Smooth muscle cell (in vitro differentiated cells): ENCODE results near the gene AIMP1. TPM values are rescaled to one million over a fixed set of nuclear protein-coding genes. Genes with fewer than 3 reads are reported as not detected.

Experiments
- DNase-seq: peaks from one replicate; lab custom pipeline; 2025; ENCODE audit not compliant: unreplicated experiment; lab: John Stamatoyannopoulos, UW
- H2AFZ ChIP-seq: fragments of 200-600 bp; sonication (generic); 2 replicates; pipeline ENCODE4 v1.6.0; 2016; ENCODE audit warnings: antibody characterized with exemption, low read depth, mild to moderate bottlenecking
- H3F3A ChIP-seq: fragments of 200-600 bp; sonication (generic); 2 replicates; pipeline ENCODE4 v1.6.0; 2017; ENCODE audit warnings: antibody characterized with exemption, low read depth
- H3K27ac ChIP-seq: fragments of 200-600 bp; sonication (generic); 2 replicates; pipeline ENCODE4 v1.5.1; 2016; ENCODE audit warnings: low read depth, mild to moderate bottlenecking
- H3K27me3 ChIP-seq: fragments of 200-600 bp; sonication (generic); 2 replicates; pipeline ENCODE4 v1.6.1; 2016; ENCODE audit warnings: low read depth, mild to moderate bottlenecking
- H3K36me3 ChIP-seq: fragments of 200-600 bp; sonication (generic); 2 replicates; pipeline ENCODE4 v1.5.1; 2016; ENCODE audit warnings: low read depth
- H3K4me1 ChIP-seq: fragments of 200-600 bp; sonication (generic); 2 replicates; pipeline ENCODE4 v1.5.1; 2016; ENCODE audit warnings: low read depth
- H3K4me2 ChIP-seq: fragments of 200-600 bp; sonication (generic); 2 replicates; pipeline ENCODE4 v1.6.0; 2016; ENCODE audit warnings: mild to moderate bottlenecking
- H3K4me3 ChIP-seq: fragments of 200-600 bp; sonication (generic); 2 replicates; pipeline ENCODE4 v1.5.1; 2016; ENCODE audit warnings: mild to moderate bottlenecking
- H3K79me2 ChIP-seq: fragments of 200-600 bp; sonication (generic); 2 replicates; pipeline ENCODE4 v1.6.0; 2016; ENCODE audit warnings: low read depth, mild to moderate bottlenecking
- H3K9ac ChIP-seq: fragments of 200-600 bp; sonication (generic); 2 replicates; pipeline ENCODE4 v1.6.0; 2016; ENCODE audit warnings: low read depth
- H3K9me3 ChIP-seq: fragments of 200-600 bp; sonication (generic); replicated peaks from 2 replicates; pipeline ENCODE4 v1.5.1; 2016; ENCODE audit warnings: low read depth
- H4K20me1 ChIP-seq: fragments of 200-600 bp; sonication (generic); 2 replicates; pipeline ENCODE4 v1.6.0; 2016; ENCODE audit warnings: low read depth
- WGBS: methylation state at CpG from one replicate; pipeline ENCODE4 v1.1.7; 2016; ENCODE audit warnings: low lambda C conversion rate; 5-methylcytosine and 5-hydroxymethylcytosine counted together
- polyA plus RNA-seq: library from polyadenylated mRNA; unstranded; fragments of >200 nt; fragmentation: Nextera tagmentation; extraction: Ambion mirVana; gene quantifications from 2 replicates; pipeline ENCODE4 v1.2.1, GENCODE V29; 2016
- total RNA-seq: library from RNA; depleted of rRNA; stranded (reverse); fragments of >200 nt; gene quantifications from 2 replicates; pipeline ENCODE4 v1.2.3, GENCODE V29; 2014
- TF ChIP-seq, protein P1 (sequence below): fragments of 200-600 bp; sonication (generic); IDR thresholded peaks from 2 replicates; pipeline ENCODE4 v1.5.1; 2017; ENCODE audit warnings: borderline replicate concordance, mild to moderate bottlenecking, antibody characterized with exemption; ENCODE audit not compliant: insufficient read depth, poor library complexity, severe bottlenecking

Gene AIMP1
- total and polyA plus RNA-seq, 2 experiments from 2014 or later, result 35.1 to 58.5 TPM

DNA sequence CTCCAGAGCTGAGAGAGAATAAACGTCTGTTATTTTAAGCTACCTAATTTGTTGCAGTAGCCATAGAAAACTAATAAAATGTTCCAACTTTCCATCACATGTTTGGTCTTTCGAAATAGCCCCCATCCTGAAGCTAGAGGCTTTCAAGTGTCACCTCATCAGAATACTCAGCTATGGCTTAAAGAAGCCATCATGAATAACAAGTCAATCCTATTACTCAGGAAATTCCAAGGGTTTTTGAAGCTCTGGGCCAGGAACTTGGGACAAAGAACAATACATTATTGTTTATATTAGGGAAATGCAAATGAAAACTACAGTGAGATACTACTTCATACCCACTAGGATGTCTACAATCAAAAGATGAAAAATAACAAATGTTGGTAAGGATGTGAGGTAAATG, 42.5 kb upstream of the AIMP1 start:
- 87% methylated on average over 2 of the region's 2 CpGs for WGBS
- no peaks in the 10 kb centered on the region for H3K27me3 ChIP-seq
- no peak for DNase-seq

GRCh38 chr4:106277140-106277675, 39.1 kb upstream of the AIMP1 start:
- Histone ChIP-seq H3K79me2 (peaks cover 7% of the 10 kb centered on the region), H4K20me1 (no peaks in the 10 kb centered on the region), H3K4me2 (no peak overlapping the region), H3K4me3 (no peak overlapping the region), H3K9me3 (no peaks in the 10 kb centered on the region), H3K4me1 (no peaks in the 10 kb centered on the region), H2AFZ (no peak overlapping the region), H3F3A (no peaks in the 10 kb centered on the region), H3K36me3 (no peaks in the 10 kb centered on the region), H3K27ac (no peak overlapping the region), H3K27me3 (no peaks in the 10 kb centered on the region), H3K9ac (no peak overlapping the region)
- 88% methylated on average over 1 of the region's 1 CpG for WGBS
- TF ChIP-seq, protein P1, sequence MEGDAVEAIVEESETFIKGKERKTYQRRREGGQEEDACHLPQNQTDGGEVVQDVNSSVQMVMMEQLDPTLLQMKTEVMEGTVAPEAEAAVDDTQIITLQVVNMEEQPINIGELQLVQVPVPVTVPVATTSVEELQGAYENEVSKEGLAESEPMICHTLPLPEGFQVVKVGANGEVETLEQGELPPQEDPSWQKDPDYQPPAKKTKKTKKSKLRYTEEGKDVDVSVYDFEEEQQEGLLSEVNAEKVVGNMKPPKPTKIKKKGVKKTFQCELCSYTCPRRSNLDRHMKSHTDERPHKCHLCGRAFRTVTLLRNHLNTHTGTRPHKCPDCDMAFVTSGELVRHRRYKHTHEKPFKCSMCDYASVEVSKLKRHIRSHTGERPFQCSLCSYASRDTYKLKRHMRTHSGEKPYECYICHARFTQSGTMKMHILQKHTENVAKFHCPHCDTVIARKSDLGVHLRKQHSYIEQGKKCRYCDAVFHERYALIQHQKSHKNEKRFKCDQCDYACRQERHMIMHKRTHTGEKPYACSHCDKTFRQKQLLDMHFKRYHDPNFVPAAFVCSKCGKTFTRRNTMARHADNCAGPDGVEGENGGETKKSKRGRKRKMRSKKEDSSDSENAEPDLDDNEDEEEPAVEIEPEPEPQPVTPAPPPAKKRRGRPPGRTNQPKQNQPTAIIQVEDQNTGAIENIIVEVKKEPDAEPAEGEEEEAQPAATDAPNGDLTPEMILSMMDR, result no peak
- DNase-seq, result no peak

More for the DNA sequence above, 42.5 kb upstream of the AIMP1 start:
- no peaks in the 10 kb centered on the region for H3K9me3 ChIP-seq
- TF ChIP-seq, protein P1, result no peak
- no peak overlapping the region for H3K4me3 ChIP-seq
- no peak overlapping the region for H3K9ac ChIP-seq
- H3K27ac ChIP-seq, result no peak overlapping the region
- H3K36me3 ChIP-seq, result no peaks in the 10 kb centered on the region
- H3K79me2 ChIP-seq, result peaks cover 7% of the 10 kb centered on the region
- H3K4me2 ChIP-seq, result no peak overlapping the region
- no peak overlapping the region for H2AFZ ChIP-seq
- no peaks in the 10 kb centered on the region for H3F3A ChIP-seq
- H3K4me1 ChIP-seq, result no peaks in the 10 kb centered on the region
- no peaks in the 10 kb centered on the region for H4K20me1 ChIP-seq

GRCh38 chr4:106284227-106284626, 32.1 kb upstream of the AIMP1 start:
- no peak overlapping the region for H3K4me2 ChIP-seq
- no peak for DNase-seq
- H4K20me1 ChIP-seq, result peaks cover 3% of the 10 kb centered on the region
- H2AFZ ChIP-seq, result no peak overlapping the region
- H3K27me3 ChIP-seq, result no peaks in the 10 kb centered on the region
- no peak overlapping the region for H3K9ac ChIP-seq
- H3K9me3 ChIP-seq, result no peaks in the 10 kb centered on the region
- WGBS, result 60% methylated on average over 3 of the region's 3 CpGs
- H3K36me3 ChIP-seq, result no peaks in the 10 kb centered on the region
- no peaks in the 10 kb centered on the region for H3F3A ChIP-seq
- H3K27ac ChIP-seq, result no peak overlapping the region
- no peaks in the 10 kb centered on the region for H3K79me2 ChIP-seq
- no peak overlapping the region for H3K4me3 ChIP-seq
- H3K4me1 ChIP-seq, result no peaks in the 10 kb centered on the region
- TF ChIP-seq, protein P1, result no peak

- Histone ChIP-seq H3K27ac (no peak overlapping the region), H4K20me1 (peaks cover 3% of the 10 kb centered on the region), H3K9me3 (no peaks in the 10 kb centered on the region), H3F3A (no peaks in the 10 kb centered on the region), H2AFZ (no peak overlapping the region), H3K27me3 (no peaks in the 10 kb centered on the region), H3K4me3 (no peak overlapping the region), H3K4me2 (no peak overlapping the region), H3K36me3 (no peaks in the 10 kb centered on the region), H3K9ac (no peak overlapping the region), H3K79me2 (no peaks in the 10 kb centered on the region), H3K4me1 (no peaks in the 10 kb centered on the region)
- no peak for DNase-seq
- WGBS, result 94% methylated on average over 8 of the region's 8 CpGs
- TF ChIP-seq, protein P1, result no peak
These were observed 29.7 kb upstream of the AIMP1 start for GRCh38 chr4:106286611-106287010.
